K562 (cell line): ENCODE data around the gene MRPS10. TPM values are rescaled to one million over a fixed set of nuclear protein-coding genes. Genes with fewer than 3 reads are reported as not detected.

Experiments used
- ARID1B ChIP-seq: fragments of 450-650 bp; IDR thresholded peaks from 2 replicates; pipeline ENCODE4 v1.6.1; 2016; ENCODE audit warnings: antibody characterized with exemption, mild to moderate bottlenecking, inconsistent platforms
- BRCA1 ChIP-seq, 2 experiments: fragments of 450-650 bp in 1 of 2; sonication (generic) in 1 of 2; formaldehyde crosslinking in 1 of 2; IDR thresholded peaks; 2 replicates each; pipeline versions ENCODE4 v1.5.0 to v1.6.1; 2017 to 2020; ENCODE audit warnings: mild to moderate bottlenecking in 1 of 2, missing genetic modification reagents in 1 of 2
- ELF4 ChIP-seq: fragments of 450-650 bp; formaldehyde crosslinking; IDR thresholded peaks from 2 replicates; pipeline ENCODE4 v1.4.0; 2022; ENCODE audit warnings: missing genetic modification characterization
- ESRRA ChIP-seq: fragments of 450-650 bp; IDR thresholded peaks from 2 replicates; pipeline ENCODE4 v1.6.1; 2014; ENCODE audit warnings: low read depth, mild to moderate bottlenecking, moderate library complexity, borderline replicate concordance
- ETV5 ChIP-seq: sonication (generic); formaldehyde crosslinking; IDR thresholded peaks from 2 replicates; pipeline ENCODE4 v1.4.0; 2020; ENCODE audit warnings: low read depth, mild to moderate bottlenecking, missing genetic modification reagents
- FIP1L1 ChIP-seq: fragments of 200-400 bp; formaldehyde crosslinking; IDR thresholded peaks from 2 replicates; pipeline ENCODE4 v1.6.1; 2018; ENCODE audit warnings: mild to moderate bottlenecking, low read depth, low read length; ENCODE audit not compliant: poor library complexity, severe bottlenecking
- GABPA ChIP-seq: fragments of 200-800 bp; sonication (Bioruptor generic); conservative IDR thresholded peaks from 2 replicates; pipeline ENCODE4 v1.6.1; 2016; ENCODE audit warnings: low read depth, missing genetic modification characterization, missing compliant biosample characterization
- LCOR ChIP-seq: sonication (generic); formaldehyde crosslinking; IDR thresholded peaks from 2 replicates; pipeline ENCODE4 v1.8.0; 2022; ENCODE audit warnings: mild to moderate bottlenecking, missing genetic modification reagents
- SMARCC2 ChIP-seq: fragments of 450-650 bp; IDR thresholded peaks from 2 replicates; pipeline ENCODE4 v1.6.1; 2017; ENCODE audit warnings: antibody characterized with exemption, moderate library complexity, mild to moderate bottlenecking, low read depth
- SP1 ChIP-seq: sonication (generic); formaldehyde crosslinking; IDR thresholded peaks from 2 replicates; pipeline ENCODE4 v1.8.1; 2022; ENCODE audit warnings: mild to moderate bottlenecking, missing genetic modification reagents
- TRIM25 ChIP-seq: fragments of 450-650 bp; IDR thresholded peaks from 2 replicates; pipeline ENCODE4 v1.7.0; 2016; ENCODE audit warnings: borderline replicate concordance
- YBX1 ChIP-seq: fragments of 450-650 bp; IDR thresholded peaks from 2 replicates; pipeline ENCODE4 v1.7.1; 2016; ENCODE audit warnings: mild to moderate bottlenecking
- ZBTB7A ChIP-seq: IDR thresholded peaks from 2 replicates; pipeline ENCODE4 v1.6.1; 2011; ENCODE audit warnings: low read depth, mild to moderate bottlenecking, low read length, moderate library complexity, borderline replicate concordance; ENCODE audit not compliant: control insufficient read depth
- ZNF277 ChIP-seq: fragments of 250-450 bp; sonication (Bioruptor Pico); IDR thresholded peaks from 2 replicates; pipeline ENCODE4 v1.8.0; 2022; ENCODE audit warnings: inconsistent platforms, mild to moderate bottlenecking, moderate library complexity, borderline replicate concordance
- ZNF57 ChIP-seq: fragments of 450-650 bp; formaldehyde crosslinking; IDR thresholded peaks from 2 replicates; pipeline ENCODE4 v1.4.0; 2020; ENCODE audit warnings: mild to moderate bottlenecking, moderate library complexity
- ZNF696 ChIP-seq: fragments of 250-450 bp; sonication (Bioruptor Pico); conservative IDR thresholded peaks from 2 replicates; pipeline ENCODE4 v1.4.0; 2020; ENCODE audit warnings: mild to moderate bottlenecking, moderate library complexity
- polyA plus RNA-seq, 8 experiments: library from polyadenylated mRNA; depleted of rRNA in 4 of 8; stranded (reverse) in 5 of 8; unstranded in 3 of 8; fragments of >200 nt; fragmentation: Nextera tagmentation in 2 of 8; fragmentation: Illumina TruSeq in 1 of 8; extraction: Ambion mirVana in 2 of 8; extraction: Trizol in 1 of 8; gene quantifications; 2 replicates each; pipeline versions ENCODE4 v1.2.1 to v1.2.3, GENCODE V29; 2011 to 2014; ENCODE audit warnings: inconsistent platforms in 1 of 8, missing spikeins in 1 of 8
- total RNA-seq, 7 experiments: library from RNA; depleted of rRNA in 6 of 7; stranded (reverse); fragments of >200 nt in 6 of 7; fragmentation: Illumina TruSeq in 2 of 7; extraction: Trizol in 2 of 7; gene quantifications; 2 replicates each; pipeline versions ENCODE4 v1.2.1 to v1.2.3, GENCODE V29; 2011 to 2021; ENCODE audit warnings: low replicate concordance in 1 of 7
- TF ChIP-seq, protein P1 (sequence below): fragments of 250-450 bp; sonication (Bioruptor Pico); IDR thresholded peaks from 2 replicates; pipeline ENCODE4 v1.5.0; 2021
- TF ChIP-seq, protein P2 (sequence below): fragments of 250-450 bp; sonication (Bioruptor Pico); IDR thresholded peaks from 2 replicates; pipeline ENCODE4 v1.9.0; 2021; ENCODE audit warnings: mild to moderate bottlenecking, inconsistent platforms
- TF ChIP-seq, protein P3 (sequence below): sonication (generic); formaldehyde crosslinking; IDR thresholded peaks from 2 replicates; pipeline ENCODE4 v1.8.1; 2023; ENCODE audit warnings: mild to moderate bottlenecking, missing genetic modification reagents, moderate library complexity

The MRPS10 gene
- total and polyA plus RNA-seq, 9 of the 15 experiments (the other 6 are each of a cell fraction or from before 2014, with no cell fraction given) = 48.6 to 166 (median 93.7) TPM

- TF ChIP-seq SP1 (CRISPR knock-in tag) = peak; percentile 79
- no peak for TF ChIP-seq ZNF696
- no peak for TF ChIP-seq ESRRA
- no peak for TF ChIP-seq ZBTB7A
- TF ChIP-seq, protein P1, sequence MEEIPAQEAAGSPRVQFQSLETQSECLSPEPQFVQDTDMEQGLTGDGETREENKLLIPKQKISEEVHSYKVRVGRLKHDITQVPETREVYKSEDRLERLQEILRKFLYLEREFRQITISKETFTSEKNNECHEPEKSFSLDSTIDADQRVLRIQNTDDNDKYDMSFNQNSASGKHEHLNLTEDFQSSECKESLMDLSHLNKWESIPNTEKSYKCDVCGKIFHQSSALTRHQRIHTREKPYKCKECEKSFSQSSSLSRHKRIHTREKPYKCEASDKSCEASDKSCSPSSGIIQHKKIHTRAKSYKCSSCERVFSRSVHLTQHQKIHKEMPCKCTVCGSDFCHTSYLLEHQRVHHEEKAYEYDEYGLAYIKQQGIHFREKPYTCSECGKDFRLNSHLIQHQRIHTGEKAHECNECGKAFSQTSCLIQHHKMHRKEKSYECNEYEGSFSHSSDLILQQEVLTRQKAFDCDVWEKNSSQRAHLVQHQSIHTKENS = no peak
- TF ChIP-seq FIP1L1 = no peak
- peak; percentile 91 for TF ChIP-seq SMARCC2
- TF ChIP-seq, protein P2, sequence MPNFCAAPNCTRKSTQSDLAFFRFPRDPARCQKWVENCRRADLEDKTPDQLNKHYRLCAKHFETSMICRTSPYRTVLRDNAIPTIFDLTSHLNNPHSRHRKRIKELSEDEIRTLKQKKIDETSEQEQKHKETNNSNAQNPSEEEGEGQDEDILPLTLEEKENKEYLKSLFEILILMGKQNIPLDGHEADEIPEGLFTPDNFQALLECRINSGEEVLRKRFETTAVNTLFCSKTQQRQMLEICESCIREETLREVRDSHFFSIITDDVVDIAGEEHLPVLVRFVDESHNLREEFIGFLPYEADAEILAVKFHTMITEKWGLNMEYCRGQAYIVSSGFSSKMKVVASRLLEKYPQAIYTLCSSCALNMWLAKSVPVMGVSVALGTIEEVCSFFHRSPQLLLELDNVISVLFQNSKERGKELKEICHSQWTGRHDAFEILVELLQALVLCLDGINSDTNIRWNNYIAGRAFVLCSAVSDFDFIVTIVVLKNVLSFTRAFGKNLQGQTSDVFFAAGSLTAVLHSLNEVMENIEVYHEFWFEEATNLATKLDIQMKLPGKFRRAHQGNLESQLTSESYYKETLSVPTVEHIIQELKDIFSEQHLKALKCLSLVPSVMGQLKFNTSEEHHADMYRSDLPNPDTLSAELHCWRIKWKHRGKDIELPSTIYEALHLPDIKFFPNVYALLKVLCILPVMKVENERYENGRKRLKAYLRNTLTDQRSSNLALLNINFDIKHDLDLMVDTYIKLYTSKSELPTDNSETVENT = no peak; the same call in 1 of the 2 replicates
- no peak for TF ChIP-seq BRCA1 (IDR thresholded peaks at IDR 0.05)
- no peak for TF ChIP-seq BRCA1 (CRISPR knock-in tag; IDR thresholded peaks at IDR 0.05)
- peak; percentile 61; the same call in 1 of the 2 replicates for TF ChIP-seq GABPA (tag)
- no peak for TF ChIP-seq ZNF277
- peak; percentile 98 for TF ChIP-seq ETV5 (CRISPR knock-in tag)
- TF ChIP-seq ELF4 (CRISPR knock-in tag) = peak; percentile 95
- no peak; the same call in 1 of the 2 replicates for TF ChIP-seq YBX1
- TF ChIP-seq ARID1B = peak; percentile 100
- TF ChIP-seq LCOR (CRISPR knock-in tag) = peak; percentile 94
- TF ChIP-seq ZNF57 (CRISPR knock-in tag) = no peak
- TF ChIP-seq TRIM25 = peak; percentile 85; the same call in 1 of the 2 replicates
- TF ChIP-seq, protein P3, sequence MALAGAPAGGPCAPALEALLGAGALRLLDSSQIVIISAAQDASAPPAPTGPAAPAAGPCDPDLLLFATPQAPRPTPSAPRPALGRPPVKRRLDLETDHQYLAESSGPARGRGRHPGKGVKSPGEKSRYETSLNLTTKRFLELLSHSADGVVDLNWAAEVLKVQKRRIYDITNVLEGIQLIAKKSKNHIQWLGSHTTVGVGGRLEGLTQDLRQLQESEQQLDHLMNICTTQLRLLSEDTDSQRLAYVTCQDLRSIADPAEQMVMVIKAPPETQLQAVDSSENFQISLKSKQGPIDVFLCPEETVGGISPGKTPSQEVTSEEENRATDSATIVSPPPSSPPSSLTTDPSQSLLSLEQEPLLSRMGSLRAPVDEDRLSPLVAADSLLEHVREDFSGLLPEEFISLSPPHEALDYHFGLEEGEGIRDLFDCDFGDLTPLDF (CRISPR knock-in tag) = no peak
Measured at GRCh38 chr6:42197555-42198362, 19.9 kb downstream of the MRPS10 start (continued).
